ENCODE data around the gene ARMC3. TPM values are rescaled to one million over a fixed set of nuclear protein-coding genes. Genes with fewer than 3 reads are reported as not detected.

The ARMC3 gene
- total RNA-seq, 4 donors from 2014 or later = 2.0 TPM; not detected in 3

DNA sequence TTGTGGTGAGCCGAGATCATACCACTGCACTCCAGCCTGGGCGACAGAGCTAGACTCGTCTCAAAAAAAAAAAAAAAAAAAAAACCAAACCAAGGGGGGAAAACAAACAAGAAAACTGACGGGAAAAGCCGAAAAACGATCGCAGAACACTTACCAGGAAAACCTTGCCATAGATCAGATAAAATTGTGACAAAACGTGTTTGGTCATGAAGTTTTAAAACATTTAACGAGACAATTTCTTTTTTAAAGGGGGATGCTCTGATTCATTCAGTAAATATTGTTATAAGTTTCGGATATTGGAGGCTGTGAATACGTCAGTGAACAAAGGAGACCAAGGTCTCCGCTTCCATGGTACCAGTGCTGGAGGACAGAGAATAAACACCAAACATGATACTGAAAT lies 77.3 kb downstream of the ARMC3 start:
- Histone ChIP-seq H3K36me3 (no peaks in the 10 kb centered on the region), H3K9me3 (no peaks in the 10 kb centered on the region), H3K4me3 (no peak overlapping the region), H3K4me1 (no peaks in the 10 kb centered on the region), H3K27me3 (peaks cover 23% of the 10 kb centered on the region), H3K27ac (no peak overlapping the region)
- no peak for DNase-seq (ENCODE audit: low spot score in 2 of 2)
- WGBS = 91% methylated on average over 12 of the region's 12 CpGs
- TF ChIP-seq EP300 (IDR thresholded peaks at IDR 0.05) (no peak), POLR2A (IDR thresholded peaks at IDR 0.05) (no peak), POLR2AphosphoS5 (IDR thresholded peaks at IDR 0.05) (no peak)
- TF ChIP-seq, protein P1, sequence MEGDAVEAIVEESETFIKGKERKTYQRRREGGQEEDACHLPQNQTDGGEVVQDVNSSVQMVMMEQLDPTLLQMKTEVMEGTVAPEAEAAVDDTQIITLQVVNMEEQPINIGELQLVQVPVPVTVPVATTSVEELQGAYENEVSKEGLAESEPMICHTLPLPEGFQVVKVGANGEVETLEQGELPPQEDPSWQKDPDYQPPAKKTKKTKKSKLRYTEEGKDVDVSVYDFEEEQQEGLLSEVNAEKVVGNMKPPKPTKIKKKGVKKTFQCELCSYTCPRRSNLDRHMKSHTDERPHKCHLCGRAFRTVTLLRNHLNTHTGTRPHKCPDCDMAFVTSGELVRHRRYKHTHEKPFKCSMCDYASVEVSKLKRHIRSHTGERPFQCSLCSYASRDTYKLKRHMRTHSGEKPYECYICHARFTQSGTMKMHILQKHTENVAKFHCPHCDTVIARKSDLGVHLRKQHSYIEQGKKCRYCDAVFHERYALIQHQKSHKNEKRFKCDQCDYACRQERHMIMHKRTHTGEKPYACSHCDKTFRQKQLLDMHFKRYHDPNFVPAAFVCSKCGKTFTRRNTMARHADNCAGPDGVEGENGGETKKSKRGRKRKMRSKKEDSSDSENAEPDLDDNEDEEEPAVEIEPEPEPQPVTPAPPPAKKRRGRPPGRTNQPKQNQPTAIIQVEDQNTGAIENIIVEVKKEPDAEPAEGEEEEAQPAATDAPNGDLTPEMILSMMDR (IDR thresholded peaks at IDR 0.05) = no peak

DNA sequence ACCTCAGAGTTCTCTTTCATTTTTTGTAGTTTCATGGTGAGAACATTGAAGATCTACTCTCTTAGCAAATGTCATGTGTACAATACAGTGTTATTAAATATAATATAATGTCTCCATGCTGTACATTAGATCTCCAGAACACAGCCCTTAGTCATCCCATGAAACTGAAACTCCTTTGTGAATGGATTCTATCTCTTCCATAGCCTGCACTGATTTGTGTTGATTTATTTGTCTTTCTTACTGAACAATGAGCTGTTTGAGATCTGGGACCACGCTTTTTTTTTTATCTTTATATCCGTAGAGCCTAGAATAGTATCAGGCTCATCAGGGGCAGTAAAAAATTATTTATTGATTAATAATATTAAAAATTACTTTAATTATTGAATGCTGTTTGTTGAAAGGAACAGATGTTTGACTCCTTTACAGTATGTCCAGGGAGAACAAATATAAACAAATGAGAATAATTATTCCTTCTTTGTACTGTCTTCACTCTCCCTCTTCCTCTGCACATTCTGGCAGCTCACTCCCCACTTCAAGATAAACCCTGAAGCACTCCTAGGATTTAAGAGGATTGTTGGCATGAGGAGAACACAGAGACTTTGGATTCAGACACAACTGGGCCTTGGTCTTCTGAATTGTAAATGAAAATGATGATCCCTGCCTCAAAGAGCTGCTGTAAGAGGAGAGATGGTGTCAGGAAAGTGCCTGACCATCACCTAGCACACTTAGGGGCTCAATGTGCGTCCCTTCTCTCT lies 85.9 kb downstream of the ARMC3 start:
- TF ChIP-seq, protein P1 (IDR thresholded peaks at IDR 0.05) = no peak
- no peak for TF ChIP-seq EP300 (IDR thresholded peaks at IDR 0.05)
- TF ChIP-seq POLR2AphosphoS5 (IDR thresholded peaks at IDR 0.05) = no peak
- no peak for TF ChIP-seq POLR2A (IDR thresholded peaks at IDR 0.05)
- no peaks in the 10 kb centered on the region for H3K4me1 ChIP-seq
- DNase-seq (ENCODE audit: low spot score in 2 of 2) = no peak
- no peak overlapping the region for H3K27ac ChIP-seq
- H3K4me3 ChIP-seq = no peak overlapping the region
- peaks cover 4% of the 10 kb centered on the region for H3K27me3 ChIP-seq
- H3K9me3 ChIP-seq = no peaks in the 10 kb centered on the region
- 81% methylated on average over 3 of the region's 3 CpGs for WGBS
- no peaks in the 10 kb centered on the region for H3K36me3 ChIP-seq

DNA sequence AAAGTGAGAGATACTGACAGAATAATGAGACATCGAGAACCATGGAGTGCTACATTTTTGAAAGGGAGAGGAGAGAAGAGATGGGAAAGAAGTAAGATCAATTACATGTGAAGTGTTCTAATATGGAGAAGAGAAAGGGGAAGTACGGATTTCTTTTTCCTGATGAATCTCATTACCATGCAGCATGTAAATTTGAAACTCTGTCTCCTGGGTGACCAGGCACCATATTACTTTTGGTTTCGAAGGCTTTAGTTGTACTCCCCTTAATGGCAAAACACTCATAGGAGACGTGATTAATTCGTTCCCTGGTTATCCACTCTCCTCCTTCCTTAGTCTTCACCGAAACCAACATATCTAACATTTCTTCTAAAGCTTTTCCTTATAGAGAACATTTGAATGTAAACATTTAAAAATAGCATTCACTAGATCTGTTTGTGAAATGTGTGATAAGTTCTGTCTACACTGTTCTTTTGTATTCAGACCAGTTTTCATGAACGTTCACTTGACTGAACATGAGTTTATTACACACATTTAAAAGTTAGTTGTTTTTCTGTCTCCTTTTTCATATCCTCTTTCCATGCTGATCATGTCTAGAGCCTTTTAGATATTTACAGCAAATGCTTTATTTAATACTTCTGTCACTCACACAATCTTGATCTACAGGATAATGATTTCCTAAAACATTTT lies 87.3 kb downstream of the ARMC3 start:
- WGBS = 81% methylated on average over 7 of the region's 7 CpGs
- H3K27me3 ChIP-seq = no peaks in the 10 kb centered on the region
- DNase-seq (ENCODE audit: low spot score in 2 of 2) = no peak
- H3K27ac ChIP-seq = no peak overlapping the region
- no peaks in the 10 kb centered on the region for H3K4me1 ChIP-seq
- TF ChIP-seq POLR2AphosphoS5 (IDR thresholded peaks at IDR 0.05) = no peak
- no peak for TF ChIP-seq POLR2A (IDR thresholded peaks at IDR 0.05)
- TF ChIP-seq, protein P1 (IDR thresholded peaks at IDR 0.05) = no peak
- no peak for TF ChIP-seq EP300 (IDR thresholded peaks at IDR 0.05)
- no peaks in the 10 kb centered on the region for H3K36me3 ChIP-seq
- H3K4me3 ChIP-seq = no peak overlapping the region
- H3K9me3 ChIP-seq = no peaks in the 10 kb centered on the region

DNA sequence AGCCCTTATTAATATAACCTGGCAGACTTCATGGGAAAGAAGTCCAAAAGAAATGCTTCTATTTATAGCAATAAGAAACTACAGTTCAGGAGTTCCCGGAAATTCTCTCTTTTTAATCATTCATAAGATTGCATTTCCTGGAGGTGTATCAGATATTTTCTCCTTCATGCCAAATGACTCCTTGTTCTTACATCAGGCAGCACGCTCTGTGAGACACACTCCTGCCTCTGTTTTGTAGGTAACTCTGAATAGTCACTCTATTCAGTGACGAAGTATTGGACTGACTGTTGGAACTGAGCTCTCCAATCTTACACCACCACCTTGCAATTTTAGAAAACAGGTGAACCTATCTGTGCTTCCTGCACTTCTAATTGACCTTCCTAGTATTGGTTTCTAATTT lies 88.8 kb downstream of the ARMC3 start:
- no peak overlapping the region for H3K4me3 ChIP-seq
- TF ChIP-seq, protein P1 (IDR thresholded peaks at IDR 0.05) = no peak
- TF ChIP-seq POLR2AphosphoS5 (IDR thresholded peaks at IDR 0.05) (no peak), EP300 (IDR thresholded peaks at IDR 0.05) (no peak), POLR2A (IDR thresholded peaks at IDR 0.05) (no peak)
- no peaks in the 10 kb centered on the region for H3K9me3 ChIP-seq
- 45% methylated on average over 3 of the region's 3 CpGs for WGBS
- DNase-seq (ENCODE audit: low spot score in 2 of 2) = no peak
- H3K27ac ChIP-seq = no peak overlapping the region
- no peaks in the 10 kb centered on the region for H3K27me3 ChIP-seq
- H3K4me1 ChIP-seq = no peaks in the 10 kb centered on the region
- no peaks in the 10 kb centered on the region for H3K36me3 ChIP-seq

DNA sequence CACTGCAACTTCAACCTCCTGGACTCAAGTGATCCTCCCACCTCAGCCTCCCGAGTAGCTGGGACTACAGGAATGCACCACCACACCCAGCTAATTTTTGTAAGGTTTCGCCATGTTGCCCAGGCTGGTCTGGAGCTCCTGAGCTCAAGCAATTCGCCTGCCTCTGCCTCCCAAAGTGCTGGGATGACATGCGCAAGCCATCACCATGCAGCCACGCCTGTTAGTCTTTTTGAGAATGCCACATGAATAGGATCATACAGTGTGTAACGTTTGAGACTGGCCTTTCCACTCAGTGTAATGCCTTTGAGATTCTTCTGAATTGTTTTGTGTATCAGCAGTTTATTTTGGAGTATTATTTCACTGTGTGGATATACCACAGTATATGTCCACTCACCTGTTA lies 91.8 kb downstream of the ARMC3 start:
- peaks cover 7% of the 10 kb centered on the region for H3K27me3 ChIP-seq
- H3K4me3 ChIP-seq = no peak overlapping the region
- peaks cover 11% of the 10 kb centered on the region for H3K9me3 ChIP-seq
- no peak for DNase-seq (ENCODE audit: low spot score in 2 of 2)
- no peaks in the 10 kb centered on the region for H3K4me1 ChIP-seq
- TF ChIP-seq EP300 (IDR thresholded peaks at IDR 0.05) = no peak
- no peak for TF ChIP-seq POLR2A (IDR thresholded peaks at IDR 0.05)
- TF ChIP-seq, protein P1 (IDR thresholded peaks at IDR 0.05) = no peak
- no peak for TF ChIP-seq POLR2AphosphoS5 (IDR thresholded peaks at IDR 0.05)
- WGBS = 86% methylated on average over 6 of the region's 6 CpGs
- no peak overlapping the region for H3K27ac ChIP-seq
- no peaks in the 10 kb centered on the region for H3K36me3 ChIP-seq

Data from suprapubic skin (tissue), 4 donors.